Adrenal gland (tissue), 12 donors: Measurements from ENCODE around the gene TMEM9B. TPM values are rescaled to one million over a fixed set of nuclear protein-coding genes. Genes with fewer than 3 reads are reported as not detected.

Source experiments
- DNase-seq, 7 donors: peaks; one replicate each; pipeline ENCODE4 v3.0.0-alpha.2; 2019 to 2020
- H3K27ac ChIP-seq, 5 donors: fragments of 200-600 bp; sonication (generic) in 4 of 5; 1 replicate in 3 of 5; 2 replicates in 2 of 5; pipeline versions ENCODE4 v1.5.1 to v1.8.0; 2016 to 2020; ENCODE audit warnings: mild to moderate bottlenecking in 1 of 5
- H3K27me3 ChIP-seq: fragments of 200-600 bp; 2 replicates; pipeline ENCODE4 v1.8.0; 2021
- H3K36me3 ChIP-seq, 2 donors: fragments of 200-600 bp; replicated peaks in 1 of 2; 1 replicate in 1 of 2; 2 replicates in 1 of 2; pipeline versions ENCODE4 v1.5.1 to v1.8.0; 2018 to 2022
- H3K4me1 ChIP-seq, 2 donors: fragments of 200-600 bp; replicated peaks in 1 of 2; 1 replicate in 1 of 2; 2 replicates in 1 of 2; pipeline versions ENCODE4 v1.5.1 to v1.8.0; 2018 to 2021
- H3K4me3 ChIP-seq, 4 donors: fragments of 200-600 bp; sonication (generic) in 3 of 4; one replicate each; pipeline ENCODE4 v1.5.1; 2016 to 2018
- H3K9me3 ChIP-seq, 3 donors: fragments of 200-600 bp; sonication (generic) in 1 of 3; replicated peaks in 1 of 3; 1 replicate in 2 of 3; 2 replicates in 1 of 3; pipeline versions ENCODE4 v1.5.1 to v1.8.0; 2016 to 2021
- CTCF ChIP-seq, 6 experiments: fragments of 450-650 bp in 4 of 6; fragments of 200-600 bp in 2 of 6; sonication (generic) in 1 of 6; IDR thresholded peaks; 1 replicate in 5 of 6; 2 replicates in 1 of 6; pipeline versions ENCODE4 v1.5.1 to v1.8.0; 2016 to 2021; ENCODE audit warnings: antibody characterized with exemption in 6 of 6, mild to moderate bottlenecking in 2 of 6, moderate library complexity in 1 of 6
- POLR2A ChIP-seq, 2 donors: fragments of 450-650 bp; IDR thresholded peaks; one replicate each; pipeline ENCODE4 v1.6.1; 2017; ENCODE audit warnings: antibody characterized with exemption in 2 of 2, mild to moderate bottlenecking in 2 of 2, moderate library complexity in 1 of 2
- whole genome bisulfite sequencing, 4 donors: extraction: QIAGEN DNeasy Blood & Tissue Kit in 2 of 4; methylation state at CpG; one replicate each; pipeline versions ENCODE4 v1.1.5 to v1.1.7; 2013 to 2017; 5-methylcytosine and 5-hydroxymethylcytosine counted together
- intact Hi-C, 2 donors: fragments of 100-400 bp; cut with DNase I; formaldehyde crosslinking; loops; one replicate each; pipeline versions ENCODE4 v1.14.1 to v1.15.0; 2022 to 2023
- polyA plus RNA-seq, 3 donors: library from polyadenylated mRNA; stranded (reverse); fragments of 200-250 nt in 2 of 3; fragments of 350-450 nt in 1 of 3; fragmentation: Illumina TruSeq in 1 of 3; extraction: RNeasy Lipid Tissue Mini Kit (QIAGEN cat#74804) in 1 of 3; gene quantifications; one replicate each; pipeline ENCODE4 v1.2.3, GENCODE V29; 2013 to 2014
- total RNA-seq, 9 donors: library from RNA; depleted of rRNA in 4 of 9; stranded (reverse); fragments of >200 nt in 4 of 9; fragments of 120-200 nt in 1 of 9; fragmentation: NEBNext Ultra II Directional in 1 of 9; extraction: Animal tissue kit (Norgen Biotek cat#: 25700) in 1 of 9; gene quantifications; one replicate each; pipeline versions ENCODE4 v1.1.0 to v1.2.4, GENCODE V29; 2013 to 2023
- donor health status: healthy with polysubstance abuse.
- donor health status: Bipolar disorder and iron deficiency.
- donor health status: DM: yes; HTN: yes; CAD: no.
- donor health status: DM: no; HTN: no; CAD: no.
- donor health status: DM: no; HTN: no; CAD: no.
- donor health status: DM: yes; HTN: yes; CAD: no.

Gene TMEM9B
- total and polyA plus RNA-seq, 12 donors = 18.6 to 76.3 (median 46.5) TPM

GRCh38 chr11:8911029-8911823, 53.0 kb downstream of the TMEM9B start, which contains the start of gene AKIP1:
TSS of gene AKIP1 (plus strand) at chr11:8911189. CDS start at chr11:8911450, 261 bp downstream.
- intact Hi-C loops = loop anchor here in 1 of 2 donors (5.0 kb wide), 1 partner anchor 226 kb away; no protein-coding TSS in a partner anchor
- DNase-seq = peak; percentile 93 to 97 (median 96)
- 0 to 3% (median 1%) methylated on average over 8 to 68 of the region's 68 CpGs for WGBS, 4 donors
- H3K4me3 ChIP-seq = peak within 1 kb of the TSS; percentile 74 to 98 (median 86)
- H3K4me1 ChIP-seq = peaks cover 0 to 31% of the 10 kb centered on the region in 2 donors
- TF ChIP-seq CTCF (IDR thresholded peaks at IDR 0.05) = no peak
- TF ChIP-seq POLR2A (IDR thresholded peaks at IDR 0.05) = peak; percentile 29 to 68
- H3K36me3 ChIP-seq = peaks cover 0 to 10% of the 10 kb centered on the region in 2 donors
- no peaks in the 10 kb centered on the region for H3K27me3 ChIP-seq
- peak within 1 kb of the TSS; percentile 80 to 95 (median 91) for H3K27ac ChIP-seq
- no peaks in the 10 kb centered on the region for H3K9me3 ChIP-seq

- DNase-seq = no peak
- peak overlapping the region in 2 of 5 donors; percentile 89 to 95 for H3K27ac ChIP-seq
- TF ChIP-seq POLR2A (IDR thresholded peaks at IDR 0.05) (no peak), CTCF (IDR thresholded peaks at IDR 0.05) (no peak)
- H3K36me3 ChIP-seq = peaks cover 0 to 5% of the 10 kb centered on the region in 2 donors
- no peaks in the 10 kb centered on the region for H3K9me3 ChIP-seq
- no peaks in the 10 kb centered on the region for H3K27me3 ChIP-seq
- H3K4me1 ChIP-seq = peaks cover 0 to 31% of the 10 kb centered on the region in 2 donors
- intact Hi-C loops = loop anchor here in 1 of 2 donors (5.0 kb wide), 1 partner anchor 227 kb away; no protein-coding TSS in a partner anchor
- WGBS, 4 donors = 0 to 7% (median 2%) methylated on average over 1 to 19 of the region's 19 CpGs
- peak overlapping the region in 2 of 4 donors; percentile 82 to 98 for H3K4me3 ChIP-seq
These were observed 53.6 kb downstream of the TMEM9B start for GRCh38 chr11:8910649-8911026.

- Histone ChIP-seq H3K4me1 (peaks cover 0 to 13% of the 10 kb centered on the region in 2 donors), H3K9me3 (no peaks in the 10 kb centered on the region), H3K36me3 (no peaks in the 10 kb centered on the region), H3K4me3 (no peak overlapping the region), H3K27ac (no peak overlapping the region), H3K27me3 (no peaks in the 10 kb centered on the region)
- TF ChIP-seq CTCF (IDR thresholded peaks at IDR 0.05) (no peak), POLR2A (IDR thresholded peaks at IDR 0.05) (no peak)
- intact Hi-C loops = no loop called here
- DNase-seq = no peak
These were observed 56.1 kb downstream of the TMEM9B start for GRCh38 chr11:8908099-8908498.

GRCh38 chr11:8907116-8907515, 57.1 kb downstream of the TMEM9B start:
- no peaks in the 10 kb centered on the region for H3K9me3 ChIP-seq
- TF ChIP-seq CTCF (IDR thresholded peaks at IDR 0.05) (no peak), POLR2A (IDR thresholded peaks at IDR 0.05) (no peak)
- H3K27me3 ChIP-seq = no peaks in the 10 kb centered on the region
- H3K4me1 ChIP-seq = peaks cover 0 to 5% of the 10 kb centered on the region in 2 donors
- no peaks in the 10 kb centered on the region for H3K36me3 ChIP-seq
- intact Hi-C loops = no loop called here
- no peak overlapping the region for H3K4me3 ChIP-seq
- no peak for DNase-seq
- 85 to 95% (median 89%) methylated on average over 1 of the region's 1 CpG for WGBS, 4 donors
- H3K27ac ChIP-seq = no peak overlapping the region
